Prostate gland (tissue), 2 donors: Measurements from ENCODE around the gene JADE3. TPM values are rescaled to one million over a fixed set of nuclear protein-coding genes. Genes with fewer than 3 reads are reported as not detected.
"Not testable (repeated sequence)": the region's sequence is repeated elsewhere in the genome, so short reads cannot be mapped to it uniquely, and the experiment has no call there.

Experiments
- DNase-seq: peaks from one replicate; pipeline ENCODE4 v3.0.0-alpha.2; 2019; ENCODE audit warnings: low spot score
- H3K27ac ChIP-seq, 2 donors: fragments of 200-600 bp; sonication (generic); 2 replicates each; pipeline ENCODE4 v1.5.1; 2017 to 2019
- H3K27me3 ChIP-seq: fragments of 200-600 bp; sonication (generic); replicated peaks from 2 replicates; pipeline ENCODE4 v1.5.1; 2019; ENCODE audit not compliant: insufficient read depth
- H3K36me3 ChIP-seq, 2 donors: fragments of 200-600 bp; sonication (generic); 1 replicate in 1 of 2; 2 replicates in 1 of 2; pipeline versions ENCODE4 v1.5.1 to v1.8.1; 2017 to 2019
- H3K4me1 ChIP-seq: fragments of 200-600 bp; sonication (generic); replicated peaks from 2 replicates; pipeline ENCODE4 v1.5.1; 2019
- H3K4me3 ChIP-seq, 2 donors: fragments of 200-600 bp; sonication (generic); 2 replicates each; pipeline ENCODE4 v1.5.1; 2017 to 2019
- H3K9me3 ChIP-seq: fragments of 200-600 bp; sonication (generic); 2 replicates; pipeline ENCODE4 v1.5.1; 2017
- CTCF ChIP-seq, 4 experiments: fragments of 200-600 bp in 2 of 4; fragments of 450-650 bp in 2 of 4; sonication (generic) in 2 of 4; IDR thresholded peaks; 1 replicate in 3 of 4; 2 replicates in 1 of 4; pipeline ENCODE4 v1.5.1; 2016 to 2019; ENCODE audit warnings: antibody characterized with exemption in 4 of 4, mild to moderate bottlenecking in 2 of 4, moderate library complexity in 2 of 4
- POLR2A ChIP-seq: fragments of 450-650 bp; IDR thresholded peaks from one replicate; pipeline ENCODE4 v1.6.1; 2016; ENCODE audit warnings: antibody characterized with exemption, mild to moderate bottlenecking
- POLR2AphosphoS5 ChIP-seq: sonication (generic); formaldehyde crosslinking; IDR thresholded peaks from one replicate; pipeline ENCODE4 v1.6.1; 2017; ENCODE audit warnings: antibody characterized with exemption
- WGBS: methylation state at CpG from one replicate; pipeline ENCODE4 v1.1.5; 2018; 5-methylcytosine and 5-hydroxymethylcytosine counted together
- intact Hi-C: fragments of 100-400 bp; cut with DNase I; formaldehyde crosslinking; loops from one replicate; pipeline ENCODE4 v1.14.2; 2022
- total RNA-seq, 2 donors: library from RNA; depleted of rRNA; stranded (reverse); fragments of >200 nt; gene quantifications; one replicate each; pipeline ENCODE4 v1.1.0, GENCODE V29; 2016

The JADE3 gene
- total RNA-seq, 2 donors from 2014 or later = 6.8 to 17.2 TPM

- DNase-seq = no peak
- no peaks in the 10 kb centered on the region for H3K27me3 ChIP-seq
- WGBS = 53% methylated on average over 1 of the region's 1 CpG
- no peak overlapping the region for H3K27ac ChIP-seq
- H3K9me3 ChIP-seq = no peaks in the 10 kb centered on the region
- TF ChIP-seq POLR2A (no peak), POLR2AphosphoS5 (no peak), CTCF (IDR thresholded peaks at IDR 0.05) (no peak)
- intact Hi-C loops = loop anchor here (10.0 kb wide), 1 partner anchor 50 kb away; the partner anchor contains the start of gene JADE3
- no peaks in the 10 kb centered on the region for H3K36me3 ChIP-seq
- H3K4me1 ChIP-seq = no peaks in the 10 kb centered on the region
- H3K4me3 ChIP-seq = no peak overlapping the region
These were observed 53.0 kb downstream of the JADE3 start for GRCh38 chrX:46965125-46965758.

GRCh38 chrX:46967547-46967946 lies 55.3 kb downstream of the JADE3 start:
- H3K27ac ChIP-seq = no peak overlapping the region
- no peak overlapping the region for H3K4me3 ChIP-seq
- intact Hi-C loops = loop anchor here (10.0 kb wide), 1 partner anchor 53 kb away; the partner anchor contains the start of gene JADE3
- no peak for DNase-seq
- H3K27me3 ChIP-seq = no peaks in the 10 kb centered on the region
- TF ChIP-seq CTCF (IDR thresholded peaks at IDR 0.05) = no peak
- TF ChIP-seq POLR2A = no peak
- no peak for TF ChIP-seq POLR2AphosphoS5
- no peaks in the 10 kb centered on the region for H3K36me3 ChIP-seq
- 76% methylated on average over 4 of the region's 4 CpGs for WGBS
- no peaks in the 10 kb centered on the region for H3K9me3 ChIP-seq
- H3K4me1 ChIP-seq = no peaks in the 10 kb centered on the region

GRCh38 chrX:46977046-46977445 lies 64.8 kb downstream of the JADE3 start:
- H3K36me3 ChIP-seq, intact Hi-C loops, H3K27me3 ChIP-seq, H3K9me3 ChIP-seq, H3K4me1 ChIP-seq, DNase-seq, H3K4me3 ChIP-seq, H3K27ac ChIP-seq: not testable (repeated sequence)
- 100% methylated on average over 2 of the region's 4 CpGs for WGBS

GRCh38 chrX:46978341-46979291 lies 66.4 kb downstream of the JADE3 start:
- H3K27me3 ChIP-seq = no peaks in the 10 kb centered on the region
- H3K4me1 ChIP-seq = no peaks in the 10 kb centered on the region
- TF ChIP-seq POLR2A (no peak), CTCF (IDR thresholded peaks at IDR 0.05) (peak in 3 of 4 experiments; percentile 47 to 57 (median 55))
- H3K27ac ChIP-seq = no peak overlapping the region
- intact Hi-C loops = no loop called here
- H3K4me3 ChIP-seq = no peak overlapping the region
- WGBS = 85% methylated on average over 8 of the region's 8 CpGs
- H3K9me3 ChIP-seq = no peaks in the 10 kb centered on the region
- no peaks in the 10 kb centered on the region for H3K36me3 ChIP-seq
- DNase-seq = peak; percentile 43

GRCh38 chrX:46984705-46985104 lies 72.5 kb downstream of the JADE3 start:
- Histone ChIP-seq H3K4me3 (no peak overlapping the region), H3K36me3 (no peaks in the 10 kb centered on the region), H3K9me3 (no peaks in the 10 kb centered on the region), H3K4me1 (no peaks in the 10 kb centered on the region), H3K27ac (no peak overlapping the region), H3K27me3 (no peaks in the 10 kb centered on the region)
- DNase-seq = no peak
- WGBS = 76% methylated on average over 3 of the region's 3 CpGs
- no peak for TF ChIP-seq CTCF (IDR thresholded peaks at IDR 0.05)
- no peak for TF ChIP-seq POLR2A
- no peak for TF ChIP-seq POLR2AphosphoS5
- intact Hi-C loops = no loop called here
